Measurements from ENCODE around the gene PITRM1.

The PITRM1 gene

GRCh38 chr10:3105166-3105565 lies 67.4 kb downstream of the PITRM1 start:
- H3K9me2 ChIP-seq (ENCODE audit: low read depth, low read length): no peaks in the 10 kb centered on the region
- no peaks in the 10 kb centered on the region for H3F3A ChIP-seq (ENCODE audit: insufficient read depth, low read length)
- no peaks in the 10 kb centered on the region for H3K4me1 ChIP-seq (ENCODE audit: insufficient read depth, low read length, severe bottlenecking)
- peaks cover 82% of the 10 kb centered on the region for H3K36me3 ChIP-seq (ENCODE audit: insufficient read depth, low read length)
- no peak overlapping the region for H3K4me3 ChIP-seq (ENCODE audit: low read depth, low read length, poor library complexity, severe bottlenecking)
- H3K79me2 ChIP-seq (ENCODE audit: insufficient read depth, low read length): no peaks in the 10 kb centered on the region
- H2AFZ ChIP-seq (ENCODE audit: low read length): no peak overlapping the region
- no peak overlapping the region for H3K9ac ChIP-seq (ENCODE audit: low read length)
- no peaks in the 10 kb centered on the region for H3K27me3 ChIP-seq (ENCODE audit: insufficient read depth, low read length)
- no peak for TF ChIP-seq EZH2 (IDR thresholded peaks at IDR 0.05; ENCODE audit: borderline replicate concordance, low read length)
- TF ChIP-seq CTCF (IDR thresholded peaks at IDR 0.05; ENCODE audit: low read length): no peak
- H3K27ac ChIP-seq (ENCODE audit: low read depth, low read length, poor library complexity, severe bottlenecking): no peak overlapping the region
- H3K9me3 ChIP-seq (ENCODE audit: low read length): no peaks in the 10 kb centered on the region
- H4K20me1 ChIP-seq (ENCODE audit: insufficient read depth, low read length): no peaks in the 10 kb centered on the region
- no peak overlapping the region for H3K4me2 ChIP-seq (ENCODE audit: low read length)

- H3F3A ChIP-seq (ENCODE audit: insufficient read depth, low read length): no peaks in the 10 kb centered on the region
- no peak for TF ChIP-seq EZH2 (IDR thresholded peaks at IDR 0.05; ENCODE audit: borderline replicate concordance, low read length)
- no peak for TF ChIP-seq CTCF (IDR thresholded peaks at IDR 0.05; ENCODE audit: low read length)
- H3K9me2 ChIP-seq (ENCODE audit: low read depth, low read length): no peaks in the 10 kb centered on the region
- H2AFZ ChIP-seq (ENCODE audit: low read length): no peak overlapping the region
- H3K27me3 ChIP-seq (ENCODE audit: insufficient read depth, low read length): no peaks in the 10 kb centered on the region
- H3K4me1 ChIP-seq (ENCODE audit: insufficient read depth, low read length, severe bottlenecking): no peaks in the 10 kb centered on the region
- peaks cover 84% of the 10 kb centered on the region for H3K36me3 ChIP-seq (ENCODE audit: insufficient read depth, low read length)
- H3K27ac ChIP-seq (ENCODE audit: low read depth, low read length, poor library complexity, severe bottlenecking): no peak overlapping the region
- no peaks in the 10 kb centered on the region for H3K9me3 ChIP-seq (ENCODE audit: low read length)
- no peaks in the 10 kb centered on the region for H4K20me1 ChIP-seq (ENCODE audit: insufficient read depth, low read length)
- no peak overlapping the region for H3K9ac ChIP-seq (ENCODE audit: low read length)
- H3K79me2 ChIP-seq (ENCODE audit: insufficient read depth, low read length): no peaks in the 10 kb centered on the region
- no peak overlapping the region for H3K4me2 ChIP-seq (ENCODE audit: low read length)
- H3K4me3 ChIP-seq (ENCODE audit: low read depth, low read length, poor library complexity, severe bottlenecking): no peak overlapping the region
Observed at GRCh38 chr10:3104251-3104918, 68.2 kb downstream of the PITRM1 start.

GRCh38 chr10:3103646-3104045 lies 68.9 kb downstream of the PITRM1 start:
- no peaks in the 10 kb centered on the region for H3F3A ChIP-seq (ENCODE audit: insufficient read depth, low read length)
- H3K27me3 ChIP-seq (ENCODE audit: insufficient read depth, low read length): no peaks in the 10 kb centered on the region
- H3K9ac ChIP-seq (ENCODE audit: low read length): no peak overlapping the region
- H3K4me1 ChIP-seq (ENCODE audit: insufficient read depth, low read length, severe bottlenecking): no peaks in the 10 kb centered on the region
- H3K4me3 ChIP-seq (ENCODE audit: low read depth, low read length, poor library complexity, severe bottlenecking): no peak overlapping the region
- H3K27ac ChIP-seq (ENCODE audit: low read depth, low read length, poor library complexity, severe bottlenecking): no peak overlapping the region
- no peaks in the 10 kb centered on the region for H3K9me2 ChIP-seq (ENCODE audit: low read depth, low read length)
- H3K4me2 ChIP-seq (ENCODE audit: low read length): no peak overlapping the region
- H3K36me3 ChIP-seq (ENCODE audit: insufficient read depth, low read length): peaks cover 84% of the 10 kb centered on the region
- TF ChIP-seq CTCF (IDR thresholded peaks at IDR 0.05; ENCODE audit: low read length) (no peak), EZH2 (IDR thresholded peaks at IDR 0.05; ENCODE audit: borderline replicate concordance, low read length) (no peak)
- H3K79me2 ChIP-seq (ENCODE audit: insufficient read depth, low read length): no peaks in the 10 kb centered on the region
- no peaks in the 10 kb centered on the region for H4K20me1 ChIP-seq (ENCODE audit: insufficient read depth, low read length)
- no peaks in the 10 kb centered on the region for H3K9me3 ChIP-seq (ENCODE audit: low read length)
- H2AFZ ChIP-seq (ENCODE audit: low read length): no peak overlapping the region
